Panc1 (cell line): Measurements from ENCODE around the gene PRKD2. TPM values are rescaled to one million over a fixed set of nuclear protein-coding genes. Genes with fewer than 3 reads are reported as not detected.
A peak's percentile ranks its signal among the peaks of the same experiment; 100 is the strongest.

Source experiments
- ATAC-seq: fragments of 200-7000 bp; cut with Tn5 transposase; 2 replicates; pipeline ENCODE4 v1.9.1; 2020; ENCODE audit warnings: mild to moderate bottlenecking, moderate library complexity
- BruUV-seq: library from RNA; stranded (reverse); fragments of 400-500 nt; replicated peaks from 2 replicates; lab custom pipeline; 2021; lab: Mats Ljungman, UMichigan
- CTCF ChIA-PET: fragments of 300-600 bp; sonication (Branson Sonifier 250); formaldehyde crosslinking; loops from one replicate; lab custom pipeline; 2022; ENCODE audit warnings: antibody characterized with exemption; lab: Charles Lee
- POLR2A ChIA-PET: fragments of 300-600 bp; sonication (Branson Sonifier 250); formaldehyde crosslinking; loops from one replicate; lab custom pipeline; 2022; ENCODE audit warnings: antibody characterized with exemption; lab: Charles Lee
- DNase-seq: peaks from one replicate; pipeline ENCODE4 v3.0.0-alpha.2; 2010; ENCODE audit warnings: low read depth, low spot score
- H3K27ac ChIP-seq: 2 replicates; pipeline ENCODE4 v1.5.1; 2011; ENCODE audit warnings: mild to moderate bottlenecking, low read length, inconsistent platforms
- H3K27me3 ChIP-seq: fragments of 200-500 bp; sonication (Bioruptor generic); 2 replicates; pipeline ENCODE4 v1.6.0; 2014; ENCODE audit warnings: low read length, inconsistent platforms; ENCODE audit not compliant: control insufficient read depth, insufficient read depth
- H3K36me3 ChIP-seq: fragments of 200-500 bp; sonication (Bioruptor generic); 2 replicates; pipeline ENCODE4 v1.5.1; 2014; ENCODE audit warnings: inconsistent platforms, mild to moderate bottlenecking, low read length, moderate library complexity; ENCODE audit not compliant: control insufficient read depth, insufficient read depth
- H3K4me1 ChIP-seq: 2 replicates; pipeline ENCODE4 v1.5.1; 2011; ENCODE audit warnings: inconsistent platforms, mild to moderate bottlenecking, low read length, moderate library complexity; ENCODE audit not compliant: control insufficient read depth, insufficient read depth
- H3K4me3 ChIP-seq, 2 experiments: 2 replicates each; pipeline ENCODE4 v1.5.1; 2011 to 2012; ENCODE audit warnings: low read depth in 2 of 2, low read length in 2 of 2, mild to moderate bottlenecking in 2 of 2, inconsistent platforms in 1 of 2, moderate library complexity in 1 of 2
- H3K9me3 ChIP-seq: fragments of 200-500 bp; sonication (Bioruptor generic); 2 replicates; pipeline ENCODE4 v1.5.1; 2014; ENCODE audit warnings: low read depth, mild to moderate bottlenecking, inconsistent platforms, low read length, moderate library complexity; ENCODE audit not compliant: control insufficient read depth, insufficient read depth
- CTCF ChIP-seq: fragments of 450-650 bp; IDR thresholded peaks from 2 replicates; pipeline ENCODE4 v1.5.1; 2017; ENCODE audit warnings: mild to moderate bottlenecking
- POLR2AphosphoS5 ChIP-seq: IDR thresholded peaks from 2 replicates; pipeline ENCODE4 v1.6.1; 2012; ENCODE audit warnings: mild to moderate bottlenecking, low read depth, low read length, moderate library complexity
- SIN3A ChIP-seq: IDR thresholded peaks from 2 replicates; pipeline ENCODE4 v1.6.1; 2012; ENCODE audit warnings: low read depth, mild to moderate bottlenecking, low read length, moderate library complexity, borderline replicate concordance; ENCODE audit not compliant: insufficient read depth
- TCF7L2 ChIP-seq: IDR thresholded peaks from 2 replicates; pipeline ENCODE4 v1.6.1; 2011; ENCODE audit warnings: mild to moderate bottlenecking, low read depth, low read length, inconsistent platforms
- in situ Hi-C: cut with HindIII; loops from 2 replicates; pipeline ENCODE4 v1.10.0; 2016; ENCODE audit warnings: low sequenced_read_pairs, low pct_unique_long_range_greater_than_20kb
- intact Hi-C: fragments of 100-400 bp; cut with micrococcal nuclease; formaldehyde crosslinking; loops from one replicate; pipeline ENCODE4 v1.10.0; 2022; ENCODE audit not compliant: unreplicated experiment
- total RNA-seq: library from RNA; stranded (reverse); gene quantifications from one replicate; pipeline ENCODE4 v1.2.1, GENCODE V29; 2021; ENCODE audit not compliant: unreplicated experiment
- TF ChIP-seq, protein P1 (sequence below), 2 experiments: IDR thresholded peaks; 2 replicates each; pipeline ENCODE4 v1.6.1; 2011 to 2012; ENCODE audit warnings: low read depth in 2 of 2, control low read depth in 1 of 2, low read length in 1 of 2, mild to moderate bottlenecking in 1 of 2, moderate library complexity in 1 of 2; ENCODE audit not compliant: insufficient read depth in 1 of 2

Gene PRKD2
- total RNA-seq, 1 experiment from 2014 or later: 41.2 TPM

DNA sequence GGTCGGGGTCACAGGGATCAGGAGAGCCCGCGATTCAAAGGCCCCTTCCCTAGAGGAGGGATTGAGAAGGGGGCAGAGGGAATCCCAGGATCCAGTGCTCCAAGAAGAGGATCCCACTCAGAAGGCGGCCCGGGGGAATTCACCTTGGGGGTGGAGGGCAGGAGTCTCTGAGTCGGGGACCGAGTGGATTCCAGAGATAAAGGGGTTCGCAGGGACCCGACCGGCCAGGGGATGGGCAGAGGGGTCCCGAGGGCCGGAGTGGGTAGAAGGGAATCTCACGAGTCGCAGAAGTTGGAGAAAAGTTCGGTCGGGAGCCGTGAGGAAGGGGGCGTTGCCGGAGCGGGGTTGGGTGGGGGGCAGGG lies 261 bp downstream of the PRKD2 start:
- ChIA-PET CTCF (no interaction called here), POLR2A (interaction anchor here (0.7 kb wide), 2 partner anchors 11 to 68 kb away, joined by 9 to 12 read pairs; no protein-coding TSS in a partner anchor)
- Histone ChIP-seq H3K27ac (peak overlapping the region; percentile 89), H3K36me3 (peaks cover 5% of the 10 kb centered on the region; the same call in 1 of the 2 replicates), H3K27me3 (no peaks in the 10 kb centered on the region), H3K4me3 (peak overlapping the region; percentile 71 to 74), H3K4me1 (peaks cover 5% of the 10 kb centered on the region), H3K9me3 (no peaks in the 10 kb centered on the region)
- BruUV-seq: TSS peak; percentile 59
- intact Hi-C loops: no loop called here
- DNase-seq (no peak), ATAC-seq (no peak)
- TF ChIP-seq POLR2AphosphoS5 (no peak), CTCF (no peak), SIN3A (no peak), TCF7L2 (no peak)
- TF ChIP-seq, protein P1, sequence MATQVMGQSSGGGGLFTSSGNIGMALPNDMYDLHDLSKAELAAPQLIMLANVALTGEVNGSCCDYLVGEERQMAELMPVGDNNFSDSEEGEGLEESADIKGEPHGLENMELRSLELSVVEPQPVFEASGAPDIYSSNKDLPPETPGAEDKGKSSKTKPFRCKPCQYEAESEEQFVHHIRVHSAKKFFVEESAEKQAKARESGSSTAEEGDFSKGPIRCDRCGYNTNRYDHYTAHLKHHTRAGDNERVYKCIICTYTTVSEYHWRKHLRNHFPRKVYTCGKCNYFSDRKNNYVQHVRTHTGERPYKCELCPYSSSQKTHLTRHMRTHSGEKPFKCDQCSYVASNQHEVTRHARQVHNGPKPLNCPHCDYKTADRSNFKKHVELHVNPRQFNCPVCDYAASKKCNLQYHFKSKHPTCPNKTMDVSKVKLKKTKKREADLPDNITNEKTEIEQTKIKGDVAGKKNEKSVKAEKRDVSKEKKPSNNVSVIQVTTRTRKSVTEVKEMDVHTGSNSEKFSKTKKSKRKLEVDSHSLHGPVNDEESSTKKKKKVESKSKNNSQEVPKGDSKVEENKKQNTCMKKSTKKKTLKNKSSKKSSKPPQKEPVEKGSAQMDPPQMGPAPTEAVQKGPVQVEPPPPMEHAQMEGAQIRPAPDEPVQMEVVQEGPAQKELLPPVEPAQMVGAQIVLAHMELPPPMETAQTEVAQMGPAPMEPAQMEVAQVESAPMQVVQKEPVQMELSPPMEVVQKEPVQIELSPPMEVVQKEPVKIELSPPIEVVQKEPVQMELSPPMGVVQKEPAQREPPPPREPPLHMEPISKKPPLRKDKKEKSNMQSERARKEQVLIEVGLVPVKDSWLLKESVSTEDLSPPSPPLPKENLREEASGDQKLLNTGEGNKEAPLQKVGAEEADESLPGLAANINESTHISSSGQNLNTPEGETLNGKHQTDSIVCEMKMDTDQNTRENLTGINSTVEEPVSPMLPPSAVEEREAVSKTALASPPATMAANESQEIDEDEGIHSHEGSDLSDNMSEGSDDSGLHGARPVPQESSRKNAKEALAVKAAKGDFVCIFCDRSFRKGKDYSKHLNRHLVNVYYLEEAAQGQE (IDR thresholded peaks at IDR 0.05; ENCODE audit: insufficient read depth in 1 of 2, low read depth in 2 of 2, low read length in 1 of 2): no peak
- in situ Hi-C loops: no loop called here

DNA sequence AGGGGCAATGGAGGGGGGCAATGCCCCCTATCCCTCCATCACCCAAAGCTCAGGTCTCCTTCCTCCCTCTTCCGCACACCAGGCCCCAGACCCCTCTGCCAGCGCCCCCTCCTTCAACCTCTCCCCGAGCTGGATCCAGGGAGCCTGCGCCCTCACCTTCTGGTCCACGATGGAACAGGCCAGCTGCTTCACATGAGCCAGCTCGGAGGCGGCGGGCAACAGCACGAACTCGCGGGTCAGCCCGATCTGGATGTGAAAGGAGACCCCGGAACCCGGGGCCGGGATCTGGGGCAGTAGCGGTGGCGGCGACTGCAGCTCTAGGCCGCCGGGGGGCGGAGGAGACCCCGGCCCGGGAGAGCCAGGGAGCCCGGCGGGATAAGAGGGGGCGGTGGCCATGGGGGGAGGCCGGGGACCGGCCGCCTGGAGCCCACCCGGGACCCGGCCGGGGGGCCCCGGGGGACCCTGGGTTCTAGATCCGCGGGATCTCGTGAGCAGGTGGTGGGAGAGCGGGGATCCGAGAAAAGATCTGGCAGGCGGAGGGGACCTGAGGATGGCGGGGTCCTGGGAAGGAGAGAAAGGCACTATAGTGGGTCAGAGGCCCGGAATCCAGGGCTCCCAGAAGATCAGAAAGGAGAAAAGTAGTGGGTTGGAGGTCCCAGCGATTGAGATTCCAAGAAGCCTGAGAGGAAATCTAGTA lies 791 bp downstream of the PRKD2 start:
- BruUV-seq: no TSS peak
- TF ChIP-seq TCF7L2 (no peak), SIN3A (no peak), CTCF (no peak), POLR2AphosphoS5 (no peak)
- TF ChIP-seq, protein P1 (IDR thresholded peaks at IDR 0.05; ENCODE audit: insufficient read depth in 1 of 2, low read depth in 2 of 2, low read length in 1 of 2): no peak

More for the DNA sequence above, 791 bp downstream of the PRKD2 start:
- ChIA-PET POLR2A (interaction anchor here (0.7 kb wide), 2 partner anchors 12 to 67 kb away, joined by 9 to 12 read pairs; no protein-coding TSS in a partner anchor), CTCF (no interaction called here)
- intact Hi-C loops: no loop called here
- DNase-seq (no peak), ATAC-seq (no peak)
- no peaks in the 10 kb centered on the region for H3K9me3 ChIP-seq
- H3K4me3 ChIP-seq: peak overlapping the region; percentile 71 to 74
- peak overlapping the region; percentile 89 for H3K27ac ChIP-seq
- H3K36me3 ChIP-seq: peaks cover 5% of the 10 kb centered on the region; the same call in 1 of the 2 replicates
- in situ Hi-C loops: no loop called here
- H3K27me3 ChIP-seq: no peaks in the 10 kb centered on the region
- H3K4me1 ChIP-seq: peaks cover 5% of the 10 kb centered on the region
